Loucy (cell line): ENCODE measurements around the gene MAMLD1.

Experiments used
- H2AFZ ChIP-seq: fragments of 200-600 bp; sonication (generic); 2 replicates; pipeline ENCODE4 v1.6.0; 2016; ENCODE audit warnings: antibody characterized with exemption, mild to moderate bottlenecking, low read length, moderate library complexity
- H3F3A ChIP-seq: fragments of 200-600 bp; 2 replicates; pipeline ENCODE4 v1.6.0; 2016; ENCODE audit warnings: antibody characterized with exemption, low read depth, mild to moderate bottlenecking
- H3K27me3 ChIP-seq: fragments of 200-600 bp; sonication (generic); 2 replicates; pipeline ENCODE4 v1.6.1; 2014; ENCODE audit warnings: low read length, mild to moderate bottlenecking; ENCODE audit not compliant: insufficient read depth, poor library complexity, severe bottlenecking
- H3K36me3 ChIP-seq: fragments of 200-600 bp; sonication (generic); 2 replicates; pipeline ENCODE4 v1.6.1; 2016; ENCODE audit warnings: low read length; ENCODE audit not compliant: insufficient read depth
- H3K4me1 ChIP-seq: fragments of 200-600 bp; sonication (generic); 2 replicates; pipeline ENCODE4 v1.5.1; 2014; ENCODE audit warnings: low read length, mild to moderate bottlenecking; ENCODE audit not compliant: insufficient read depth, poor library complexity, severe bottlenecking
- H3K4me2 ChIP-seq: fragments of 200-600 bp; sonication (generic); 2 replicates; pipeline ENCODE4 v1.6.0; 2014; ENCODE audit warnings: antibody characterized with exemption, low read length, low read depth, mild to moderate bottlenecking; ENCODE audit not compliant: poor library complexity, severe bottlenecking
- H3K4me3 ChIP-seq: fragments of 200-600 bp; sonication (generic); 2 replicates; pipeline ENCODE4 v1.5.1; 2014; ENCODE audit warnings: low read length, mild to moderate bottlenecking, mixed read lengths; ENCODE audit not compliant: poor library complexity, severe bottlenecking
- H3K79me2 ChIP-seq: fragments of 200-600 bp; sonication (generic); 2 replicates; pipeline ENCODE4 v1.6.1; 2014; ENCODE audit warnings: low read length; ENCODE audit not compliant: insufficient read depth
- H3K9ac ChIP-seq: fragments of 200-600 bp; sonication (generic); 2 replicates; pipeline ENCODE4 v1.6.0; 2014; ENCODE audit warnings: mild to moderate bottlenecking, low read depth, low read length, moderate library complexity; ENCODE audit not compliant: poor library complexity, severe bottlenecking
- H3K9me2 ChIP-seq: fragments of 200-600 bp; sonication (generic); replicated peaks from 2 replicates; pipeline ENCODE4 v1.6.1; 2016; ENCODE audit warnings: low read depth, low read length, mixed read lengths
- H3K9me3 ChIP-seq: fragments of 200-600 bp; sonication (generic); 2 replicates; pipeline ENCODE4 v1.6.1; 2014; ENCODE audit warnings: mild to moderate bottlenecking, antibody characterized with exemption, low read length, low read depth; ENCODE audit not compliant: insufficient read depth
- H4K20me1 ChIP-seq: fragments of 200-600 bp; sonication (generic); 2 replicates; pipeline ENCODE4 v1.6.0; 2014; ENCODE audit warnings: antibody characterized with exemption, low read length, mild to moderate bottlenecking; ENCODE audit not compliant: insufficient read depth, poor library complexity, severe bottlenecking
- EZH2phosphoT487 ChIP-seq: fragments of 200-600 bp; IDR thresholded peaks from 2 replicates; pipeline ENCODE4 v1.6.1; 2018; ENCODE audit warnings: antibody characterized with exemption, mild to moderate bottlenecking, moderate library complexity, borderline replicate concordance
- TF ChIP-seq, protein P1 (sequence below): fragments of 200-600 bp; sonication (generic); conservative IDR thresholded peaks from 2 replicates; pipeline ENCODE4 v1.5.1; 2014; ENCODE audit warnings: mild to moderate bottlenecking, antibody characterized with exemption, low read length

The MAMLD1 gene

DNA sequence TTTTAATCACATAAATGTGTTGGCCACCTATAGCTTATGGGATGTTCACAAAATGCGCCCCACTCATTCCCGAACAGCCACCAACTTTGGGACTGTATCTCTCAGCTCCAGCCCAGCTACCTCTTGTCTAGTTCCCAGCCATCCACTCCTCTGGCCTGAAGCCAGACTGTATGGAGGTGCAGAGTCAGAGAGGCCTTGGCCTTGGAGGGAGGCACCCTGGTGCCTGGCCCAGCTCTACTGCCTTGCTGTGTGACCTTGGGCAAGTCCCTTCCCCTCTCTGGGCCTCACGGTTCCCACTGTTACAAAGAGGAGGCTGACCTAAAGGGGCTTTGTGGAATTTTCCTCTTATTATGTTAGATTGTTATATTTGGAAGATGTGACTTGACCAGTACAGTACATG lies 13.9 kb downstream of the MAMLD1 start:
- no peaks in the 10 kb centered on the region for H3K9me2 ChIP-seq
- H3K36me3 ChIP-seq = no peaks in the 10 kb centered on the region
- no peak overlapping the region for H3K4me2 ChIP-seq
- no peak overlapping the region for H3K9ac ChIP-seq
- TF ChIP-seq, protein P1, sequence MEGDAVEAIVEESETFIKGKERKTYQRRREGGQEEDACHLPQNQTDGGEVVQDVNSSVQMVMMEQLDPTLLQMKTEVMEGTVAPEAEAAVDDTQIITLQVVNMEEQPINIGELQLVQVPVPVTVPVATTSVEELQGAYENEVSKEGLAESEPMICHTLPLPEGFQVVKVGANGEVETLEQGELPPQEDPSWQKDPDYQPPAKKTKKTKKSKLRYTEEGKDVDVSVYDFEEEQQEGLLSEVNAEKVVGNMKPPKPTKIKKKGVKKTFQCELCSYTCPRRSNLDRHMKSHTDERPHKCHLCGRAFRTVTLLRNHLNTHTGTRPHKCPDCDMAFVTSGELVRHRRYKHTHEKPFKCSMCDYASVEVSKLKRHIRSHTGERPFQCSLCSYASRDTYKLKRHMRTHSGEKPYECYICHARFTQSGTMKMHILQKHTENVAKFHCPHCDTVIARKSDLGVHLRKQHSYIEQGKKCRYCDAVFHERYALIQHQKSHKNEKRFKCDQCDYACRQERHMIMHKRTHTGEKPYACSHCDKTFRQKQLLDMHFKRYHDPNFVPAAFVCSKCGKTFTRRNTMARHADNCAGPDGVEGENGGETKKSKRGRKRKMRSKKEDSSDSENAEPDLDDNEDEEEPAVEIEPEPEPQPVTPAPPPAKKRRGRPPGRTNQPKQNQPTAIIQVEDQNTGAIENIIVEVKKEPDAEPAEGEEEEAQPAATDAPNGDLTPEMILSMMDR = no peak
- no peak for TF ChIP-seq EZH2phosphoT487
- no peak overlapping the region for H3K4me3 ChIP-seq
- H3K79me2 ChIP-seq = no peaks in the 10 kb centered on the region
- H4K20me1 ChIP-seq = no peaks in the 10 kb centered on the region
- H3K27me3 ChIP-seq = no peaks in the 10 kb centered on the region
- no peaks in the 10 kb centered on the region for H3K9me3 ChIP-seq
- no peak overlapping the region for H2AFZ ChIP-seq
- H3K4me1 ChIP-seq = peaks cover 20% of the 10 kb centered on the region
- no peaks in the 10 kb centered on the region for H3F3A ChIP-seq

DNA sequence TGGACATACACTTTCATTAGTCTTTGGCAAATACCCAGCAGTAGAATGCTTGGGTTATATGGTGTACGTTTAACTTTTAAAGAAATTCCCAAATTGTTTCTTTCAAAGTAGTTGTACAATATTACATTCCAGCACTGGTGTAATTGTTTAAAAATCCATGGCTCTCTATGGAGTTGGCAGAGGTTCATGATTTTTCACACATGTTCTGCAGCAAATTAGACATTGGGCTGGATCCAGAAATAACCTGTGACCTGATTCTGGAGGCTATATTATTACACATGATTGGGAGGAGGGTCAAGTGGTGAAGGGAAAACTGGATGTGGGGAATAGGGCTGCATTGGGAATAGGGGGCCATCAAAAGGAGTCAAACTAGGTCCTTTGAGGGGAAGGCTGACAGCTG lies 41.9 kb downstream of the MAMLD1 start:
- no peak overlapping the region for H3K9ac ChIP-seq
- H3K79me2 ChIP-seq = no peaks in the 10 kb centered on the region
- no peak overlapping the region for H3K4me2 ChIP-seq
- TF ChIP-seq EZH2phosphoT487 = no peak
- TF ChIP-seq, protein P1 = no peak
- no peak overlapping the region for H2AFZ ChIP-seq
- no peaks in the 10 kb centered on the region for H3K9me2 ChIP-seq
- H3K27me3 ChIP-seq = no peaks in the 10 kb centered on the region
- no peaks in the 10 kb centered on the region for H4K20me1 ChIP-seq
- H3K9me3 ChIP-seq = no peaks in the 10 kb centered on the region
- no peaks in the 10 kb centered on the region for H3K36me3 ChIP-seq
- H3F3A ChIP-seq = no peaks in the 10 kb centered on the region
- H3K4me1 ChIP-seq = peaks cover 10% of the 10 kb centered on the region
- H3K4me3 ChIP-seq = no peak overlapping the region

DNA sequence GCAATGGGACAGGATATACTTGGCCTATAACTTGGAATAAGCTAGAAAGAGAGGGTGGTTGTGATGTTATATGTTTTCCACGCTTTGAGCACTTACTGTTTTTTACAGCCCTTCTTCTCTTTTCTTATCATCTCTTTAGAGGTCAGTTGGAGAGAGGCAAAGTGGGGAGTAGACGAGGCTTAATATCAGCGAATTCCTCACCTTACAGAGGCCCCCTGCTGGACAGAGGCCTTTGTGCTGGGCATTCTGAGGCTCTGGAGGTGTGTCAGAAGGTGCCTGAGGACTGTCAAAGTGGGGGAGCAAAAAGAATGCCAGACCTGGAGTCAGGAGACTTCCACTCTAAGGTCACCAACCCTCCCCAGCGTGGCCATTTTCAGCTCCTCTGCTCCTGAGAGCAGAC lies 42.5 kb downstream of the MAMLD1 start:
- no peak for TF ChIP-seq EZH2phosphoT487
- TF ChIP-seq, protein P1 = peak; percentile 47
- Histone ChIP-seq H3K79me2 (no peaks in the 10 kb centered on the region), H3K4me2 (no peak overlapping the region), H3K9ac (no peak overlapping the region), H3F3A (no peaks in the 10 kb centered on the region), H3K4me3 (no peak overlapping the region), H4K20me1 (no peaks in the 10 kb centered on the region), H3K27me3 (no peaks in the 10 kb centered on the region), H2AFZ (no peak overlapping the region), H3K9me2 (no peaks in the 10 kb centered on the region), H3K36me3 (no peaks in the 10 kb centered on the region), H3K9me3 (no peaks in the 10 kb centered on the region), H3K4me1 (peaks cover 16% of the 10 kb centered on the region)
